GM21367 (cell line): Measurements from ENCODE around the gene GPR179.
A peak's percentile ranks its signal among the peaks of the same experiment; 100 is the strongest.

Experiments
- ATAC-seq: cut with Tn5 transposase; IDR thresholded peaks from one replicate; pipeline ENCODE4 v1.9.1; 2021; ENCODE audit not compliant: unreplicated experiment

GPR179 gene

DNA sequence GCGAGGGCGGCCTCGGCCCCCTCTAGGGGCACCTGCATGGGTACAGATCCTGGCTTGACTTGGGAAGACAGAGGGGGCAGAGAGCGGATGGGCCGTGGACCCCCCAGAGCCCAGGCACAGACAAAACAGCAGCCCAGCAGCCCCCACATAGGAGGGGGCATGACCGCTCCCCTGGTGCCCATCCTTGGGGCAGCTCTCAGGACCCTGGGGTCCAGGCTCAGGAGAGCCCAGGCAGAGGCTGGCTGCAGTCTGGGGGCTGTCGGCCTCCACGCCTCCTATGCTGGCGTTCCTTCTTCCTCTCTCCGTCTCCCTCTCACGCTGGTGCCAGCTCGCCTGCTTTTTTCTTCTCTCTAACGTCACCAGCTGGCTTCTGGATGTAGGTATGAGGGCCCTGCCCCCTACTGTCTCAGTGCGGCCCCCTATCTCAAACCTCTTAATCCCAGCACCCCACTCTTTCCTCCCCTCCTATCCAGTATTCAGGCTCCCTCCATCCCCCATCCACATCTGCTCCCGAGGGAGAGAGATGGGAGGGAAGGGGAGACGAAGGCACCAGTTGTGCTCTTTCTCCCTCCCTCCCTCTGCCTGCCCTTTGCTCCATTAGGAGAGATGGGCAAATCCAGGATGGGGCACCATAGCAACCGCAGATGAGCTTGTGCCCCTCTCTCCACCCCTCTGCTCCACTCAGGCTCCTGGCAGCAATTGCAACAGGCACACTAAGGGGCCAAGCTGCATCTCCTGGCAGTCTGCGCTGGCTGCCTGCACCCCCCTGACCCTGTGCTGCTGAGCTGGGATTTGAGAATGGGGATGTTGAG lies at the start of gene GPR179:
Gene GPR179, minus strand, starts transcription at position 349 of the 812 bp plus-strand sequence. Its CDS starts 167 bp downstream, at position 182.
- no peak for ATAC-seq

- ATAC-seq = no peak
These were observed 35.7 kb upstream of the GPR179 start for GRCh38 chr17:38379448-38379847.

GRCh38 chr17:38369124-38369886 lies 25.5 kb upstream of the GPR179 start:
- no peak for ATAC-seq

GRCh38 chr17:38364741-38365140 lies 21.0 kb upstream of the GPR179 start:
- no peak for ATAC-seq

DNA sequence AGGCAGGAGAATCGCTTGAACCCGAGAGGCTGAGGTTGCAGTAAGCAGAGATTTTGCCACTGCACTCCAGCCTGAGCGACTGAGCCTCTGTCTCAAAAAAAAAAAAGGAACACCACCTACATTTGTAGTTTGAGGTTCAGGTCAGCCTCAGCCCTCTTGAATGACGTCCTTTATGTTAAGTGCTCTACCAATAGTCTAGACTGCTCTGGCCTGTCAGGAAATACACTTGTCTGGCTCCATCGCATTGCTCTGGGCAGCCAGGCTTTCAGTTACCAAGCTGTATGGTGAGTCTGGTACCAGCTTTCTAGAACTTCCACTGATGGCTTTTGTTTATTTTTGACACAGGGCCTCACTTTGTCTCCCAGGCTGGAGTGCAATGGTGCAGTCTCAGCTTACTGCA lies 19.3 kb upstream of the GPR179 start:
- no peak for ATAC-seq

GRCh38 chr17:38361694-38362465 lies 18.1 kb upstream of the GPR179 start:
- ATAC-seq = no peak

- ATAC-seq = no peak
These were observed 15.1 kb upstream of the GPR179 start for GRCh38 chr17:38358586-38359513.

DNA sequence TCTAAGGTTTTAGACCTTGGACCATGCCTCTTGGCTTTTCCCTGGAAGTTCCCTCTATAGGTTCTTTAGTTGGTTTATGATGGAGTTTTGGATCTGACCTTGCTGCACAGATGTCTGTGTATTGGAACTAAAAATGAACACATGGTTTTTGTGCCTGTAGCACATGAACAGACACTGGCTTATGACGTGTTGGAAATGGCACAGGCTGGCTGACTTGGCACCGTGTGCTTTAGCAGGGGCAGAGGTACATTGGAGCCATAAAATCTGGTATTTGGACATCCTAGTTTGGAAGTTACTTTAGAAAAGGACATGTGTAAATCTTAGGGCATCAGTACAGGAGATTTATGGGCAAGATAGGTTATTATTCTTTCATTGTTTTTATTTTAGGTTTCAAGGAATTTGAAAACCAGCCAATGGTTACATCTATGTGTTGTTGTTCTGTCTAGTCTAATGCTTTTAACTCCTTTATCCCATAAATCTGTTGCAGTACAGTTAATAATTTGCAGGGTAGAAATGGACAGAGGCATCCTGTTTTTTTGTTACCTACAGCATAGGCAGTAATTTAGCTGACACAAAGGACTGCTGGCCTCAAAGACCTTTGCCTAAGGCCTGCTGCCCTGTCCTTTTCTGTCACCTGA lies 13.8 kb upstream of the GPR179 start:
- ATAC-seq = no peak

GRCh38 chr17:38355251-38355650 lies 11.5 kb upstream of the GPR179 start:
- ATAC-seq = no peak

- ATAC-seq = no peak
These were observed 10.7 kb upstream of the GPR179 start for GRCh38 chr17:38354466-38354865.

DNA sequence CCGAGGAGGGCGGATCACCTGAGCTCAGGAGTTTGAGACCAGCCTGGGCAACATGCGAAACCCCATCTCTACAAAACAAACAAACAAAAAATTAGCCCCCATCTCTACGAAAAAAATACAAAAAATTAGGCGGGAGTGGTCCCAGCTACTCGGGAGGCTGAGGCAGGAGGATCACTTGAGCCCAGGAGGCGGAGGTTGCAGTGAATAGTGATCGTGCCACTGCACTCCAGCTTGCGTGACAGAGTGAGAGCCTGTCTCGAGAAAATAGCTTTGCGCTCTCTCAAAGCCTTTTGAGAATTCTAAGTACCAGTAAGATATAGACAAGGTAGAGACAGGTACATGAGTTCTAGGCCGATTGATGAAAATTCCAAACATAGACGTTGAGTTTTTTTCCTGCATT lies 9.9 kb upstream of the GPR179 start:
- ATAC-seq = no peak

GRCh38 chr17:38353086-38353604 lies 9.4 kb upstream of the GPR179 start:
- no peak for ATAC-seq

GRCh38 chr17:38352245-38353085 lies 8.7 kb upstream of the GPR179 start:
- ATAC-seq = no peak

DNA sequence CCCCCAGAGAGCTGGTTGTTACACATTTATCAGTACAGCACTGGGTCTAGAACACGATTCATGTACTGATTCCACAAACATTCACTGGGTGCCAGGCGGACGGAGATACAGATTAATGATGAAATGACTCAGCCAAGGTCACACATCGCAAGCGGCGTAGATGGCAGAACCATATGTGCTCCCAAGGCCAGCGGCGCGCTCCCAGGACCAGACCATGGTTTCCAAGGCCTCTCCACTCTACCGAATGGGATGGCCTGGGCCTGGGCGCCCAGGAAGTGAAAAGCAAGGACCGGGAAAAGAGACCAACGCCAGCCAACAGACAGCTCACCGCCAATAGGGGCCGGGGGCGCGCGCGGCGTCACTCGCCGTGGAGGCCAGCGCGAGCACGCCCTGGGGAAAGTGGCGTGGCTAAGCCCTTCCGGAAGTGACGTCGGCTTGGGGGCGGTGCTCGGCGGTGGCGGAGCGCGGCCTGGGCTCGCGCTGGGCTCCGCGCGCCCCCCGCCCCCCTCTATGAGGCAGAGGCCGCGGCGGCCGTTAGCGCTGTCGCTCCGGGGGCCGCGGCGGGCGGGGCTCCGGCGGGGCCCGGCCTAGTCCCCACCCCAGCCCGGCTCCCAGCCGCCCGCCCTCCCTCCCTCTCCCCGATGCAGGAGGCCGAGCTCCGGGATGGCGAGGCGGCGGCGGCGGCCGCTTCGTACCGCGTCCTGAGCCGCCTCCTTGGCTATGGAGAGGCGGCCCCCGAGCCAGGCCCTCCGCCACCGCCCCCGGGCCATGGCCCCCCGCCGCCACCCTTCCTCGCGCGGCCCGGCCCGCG lies 7.9 kb upstream of the GPR179 start, which contains the start of gene SOCS7:
Gene SOCS7, plus strand, starts transcription at position 433 of the 811 bp plus-strand sequence. Its CDS starts 209 bp downstream, at position 642.
- peak; percentile 79 for ATAC-seq

- ATAC-seq = no peak
These were observed 6.3 kb upstream of the GPR179 start for GRCh38 chr17:38350035-38350434.

- no peak for ATAC-seq
These were observed 5.5 kb upstream of the GPR179 start for GRCh38 chr17:38349097-38349730.

GRCh38 chr17:38345743-38346142 lies 2.0 kb upstream of the GPR179 start:
- no peak for ATAC-seq
